GM19324 (cell line): ENCODE measurements around the gene CLSTN2.

Experiments used
- ATAC-seq: cut with Tn5 transposase; IDR thresholded peaks from one replicate; pipeline ENCODE4 v1.9.1; 2021; ENCODE audit warnings: mild to moderate bottlenecking, moderate library complexity; ENCODE audit not compliant: unreplicated experiment, low FRiP score

The CLSTN2 gene

DNA sequence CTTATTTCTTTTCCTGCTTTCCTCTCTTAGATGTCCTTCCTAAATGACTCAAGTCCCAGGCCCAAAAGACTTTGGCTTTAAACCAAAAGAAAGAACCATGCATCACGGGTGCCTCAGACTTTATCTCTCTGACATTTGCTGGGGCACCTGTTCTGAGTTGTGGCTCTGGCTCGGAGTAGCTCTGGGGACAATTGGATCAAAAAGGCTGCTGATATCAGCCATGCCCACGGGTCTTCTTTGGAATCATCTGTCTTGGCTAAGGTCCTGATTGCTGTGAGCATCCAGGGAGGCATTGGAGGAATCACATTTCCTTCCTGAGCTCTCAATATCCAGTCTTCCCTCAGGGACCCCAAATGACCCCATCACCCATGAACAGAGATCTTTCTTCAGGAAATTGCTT, 59.9 kb downstream of the CLSTN2 start:
- ATAC-seq, result no peak

DNA sequence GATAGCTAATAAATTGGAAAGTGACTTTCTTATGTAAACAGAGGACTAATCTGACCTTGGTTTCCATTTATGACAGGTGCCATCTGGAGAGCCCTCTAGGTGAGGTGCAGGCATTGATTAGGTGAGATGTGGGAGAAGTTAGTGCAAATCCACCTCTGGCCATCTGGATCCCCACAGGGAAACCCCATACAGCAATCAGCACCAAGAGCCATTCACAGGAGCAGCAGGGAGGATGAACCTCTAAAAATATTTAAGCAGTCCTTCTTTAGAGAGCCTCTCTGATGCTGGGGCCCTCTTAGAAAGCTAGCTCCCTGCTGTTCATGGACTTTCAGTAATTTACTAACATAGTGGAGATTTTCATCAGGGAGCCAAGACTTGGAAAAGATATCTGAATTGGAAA, 69.3 kb downstream of the CLSTN2 start:
- no peak for ATAC-seq

DNA sequence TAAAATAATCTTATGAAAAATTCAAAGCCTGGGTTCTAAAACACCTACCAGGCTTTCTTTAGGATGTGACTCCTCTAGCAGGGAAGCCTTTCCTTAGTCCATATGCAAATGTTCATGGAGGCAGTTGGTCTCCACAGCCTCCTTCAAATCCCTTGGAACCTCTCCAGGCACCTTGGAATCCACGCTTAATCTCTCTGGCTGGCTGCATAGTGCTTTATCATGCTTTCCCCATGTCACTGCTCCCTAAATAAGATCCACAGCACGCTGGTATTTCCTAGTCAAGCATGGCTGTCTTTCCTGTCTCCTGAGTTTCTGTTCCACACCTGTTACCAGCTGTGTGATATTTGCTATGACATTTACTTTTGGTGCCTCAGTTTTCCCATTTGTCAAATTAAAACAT, 71.3 kb downstream of the CLSTN2 start:
- no peak for ATAC-seq

DNA sequence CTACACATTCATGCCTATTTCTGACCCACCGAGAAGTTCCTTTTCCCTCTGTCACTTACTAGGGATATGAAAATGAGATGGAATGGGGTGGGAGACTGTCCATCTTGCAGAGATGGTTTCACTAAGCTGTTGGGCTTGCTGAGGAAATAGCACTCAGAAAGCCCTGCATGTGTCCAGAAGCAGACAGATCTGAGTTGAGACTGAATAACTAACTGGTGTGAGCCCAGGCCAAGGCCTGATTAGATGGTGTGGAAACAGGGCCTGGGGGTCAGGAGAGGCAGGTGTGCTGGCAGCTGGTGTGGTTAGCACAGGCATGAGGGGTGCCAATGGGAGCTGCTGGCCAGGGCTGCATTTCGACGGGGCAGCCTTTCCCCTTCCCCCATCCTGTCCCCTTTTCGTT, 72.1 kb downstream of the CLSTN2 start:
- no peak for ATAC-seq

DNA sequence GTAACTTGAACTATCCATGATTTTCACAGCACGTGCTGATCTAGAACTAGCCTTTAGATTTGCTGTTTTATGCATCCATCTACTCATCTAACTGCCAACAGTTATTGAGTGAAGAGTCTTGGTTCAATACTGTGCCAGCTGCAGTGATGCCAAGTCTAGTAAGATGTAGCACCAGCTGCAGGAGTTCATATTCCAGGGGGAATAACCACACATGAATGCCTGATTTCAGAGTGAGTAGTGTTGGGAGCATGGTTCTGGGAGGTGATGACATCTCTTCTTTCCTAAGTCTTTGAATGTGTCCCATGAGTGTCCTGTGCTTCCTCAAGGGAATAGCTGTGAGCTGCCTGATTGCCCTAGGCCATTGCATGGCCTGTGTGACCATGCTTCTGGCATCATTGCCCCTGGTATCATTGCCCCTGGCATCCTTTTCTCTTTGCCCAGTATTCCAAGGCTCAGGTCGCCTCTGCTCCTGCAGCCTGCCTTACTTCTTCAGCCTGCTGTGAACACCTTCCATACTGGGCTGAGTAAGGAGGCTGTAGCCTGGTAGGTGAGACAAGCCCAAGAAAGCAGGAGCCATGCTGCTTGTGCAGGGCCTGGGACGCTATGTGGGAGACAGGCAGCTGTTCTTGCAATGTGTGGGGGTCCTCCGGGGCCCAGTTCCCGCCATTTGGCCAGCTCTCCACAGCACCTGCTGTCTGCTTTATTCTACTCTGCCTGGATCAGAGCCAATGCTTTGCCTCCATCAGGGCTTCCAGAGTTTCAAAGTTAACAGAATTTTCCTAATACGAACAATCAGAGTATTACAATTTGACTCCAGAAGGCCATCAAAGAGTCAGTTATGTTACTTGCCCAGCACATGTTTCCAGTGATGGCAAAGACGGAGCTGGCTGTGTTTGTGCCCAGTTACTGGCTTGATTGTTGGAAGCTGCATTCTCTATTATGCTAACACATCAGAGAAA, 73.2 kb downstream of the CLSTN2 start:
- ATAC-seq, result no peak

DNA sequence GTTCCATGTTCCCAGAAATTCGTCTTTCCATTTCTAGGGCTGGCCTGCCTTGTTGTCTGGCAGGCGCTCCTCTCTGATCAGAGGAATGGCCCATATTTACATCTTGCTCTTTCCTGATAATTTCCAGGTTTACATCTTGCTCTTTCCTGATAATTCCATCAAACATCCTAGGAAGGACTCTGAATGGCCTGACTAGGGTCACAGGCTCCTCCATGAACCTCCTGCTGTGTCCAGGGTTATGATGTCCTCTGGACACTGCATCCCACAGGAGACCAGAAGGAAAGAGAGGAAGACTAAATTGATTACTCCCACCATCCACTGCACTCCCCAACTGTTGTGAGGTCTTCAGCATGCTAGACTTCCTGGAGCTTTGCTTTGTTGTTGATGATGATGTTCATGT, 75.4 kb downstream of the CLSTN2 start:
- no peak for ATAC-seq

DNA sequence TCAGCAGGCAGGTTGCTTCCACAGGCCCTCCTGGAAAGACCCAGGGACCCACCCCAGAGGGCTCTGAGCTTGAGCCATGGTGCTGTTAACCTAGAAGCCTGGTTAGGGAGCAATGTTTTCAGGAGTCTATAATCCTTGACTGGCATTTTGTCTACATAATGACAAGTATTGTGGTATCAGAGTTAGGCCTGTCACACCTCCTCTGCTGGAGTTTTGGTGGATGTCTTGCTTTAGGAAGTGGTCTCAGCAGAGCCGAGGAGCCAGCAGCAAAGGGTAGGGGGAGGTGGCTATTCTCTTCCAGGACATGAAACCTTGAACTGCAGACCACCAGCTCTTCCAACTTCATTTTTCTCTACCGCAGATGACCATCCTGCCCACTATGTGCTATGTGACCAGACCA, 76.1 kb downstream of the CLSTN2 start:
- no peak for ATAC-seq

DNA sequence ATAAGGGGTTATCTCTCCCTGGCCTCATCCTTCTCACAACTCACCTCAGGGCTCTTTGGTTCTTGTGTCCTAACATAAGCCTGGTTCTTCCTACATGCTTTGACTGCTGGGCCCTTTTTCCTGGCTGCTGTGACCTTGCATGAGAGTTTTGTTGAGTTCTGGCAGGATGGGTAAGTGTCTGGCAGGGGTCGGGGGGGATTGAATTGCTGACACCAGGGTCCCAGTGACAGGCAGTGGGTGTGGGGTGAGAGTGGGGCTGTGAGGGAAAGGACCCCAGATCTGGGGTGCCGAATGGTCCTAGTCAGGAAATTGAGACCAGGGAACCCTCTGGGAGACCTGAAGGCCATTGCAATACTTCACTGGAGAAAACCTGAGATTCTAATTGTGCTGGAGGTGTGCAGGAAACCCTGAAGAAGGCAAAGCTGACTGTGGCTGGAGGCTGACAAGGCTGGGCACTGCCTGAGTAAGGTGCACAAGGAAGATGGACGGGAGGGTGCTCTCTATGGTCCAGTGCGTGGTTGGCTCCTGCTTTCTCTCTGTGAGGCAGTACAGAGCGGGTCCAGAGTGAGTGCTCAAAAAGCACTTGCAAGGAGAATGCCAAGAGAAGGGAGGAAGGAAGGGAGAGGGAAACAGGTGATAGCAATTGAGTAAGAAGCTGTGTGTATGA, 76.8 kb downstream of the CLSTN2 start:
- ATAC-seq, result no peak

DNA sequence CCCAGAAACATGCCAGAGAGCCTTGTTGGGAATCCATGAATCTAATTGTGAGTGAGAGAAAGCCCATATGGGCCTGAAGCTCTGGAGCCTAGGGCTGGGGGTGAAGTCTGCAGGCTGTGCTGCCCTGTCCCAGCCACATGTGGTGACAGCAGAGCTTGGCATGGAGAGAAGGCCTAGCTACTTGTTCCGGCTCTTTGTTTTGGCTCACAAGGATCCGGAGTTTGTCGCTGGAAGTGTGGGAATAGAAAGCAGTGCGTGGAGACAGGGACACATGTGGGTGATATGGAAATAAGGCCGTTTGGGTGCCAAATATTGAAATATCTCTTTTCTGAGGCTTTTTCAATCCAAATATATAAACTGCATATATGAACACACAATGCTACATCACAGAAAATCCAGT, 78.2 kb downstream of the CLSTN2 start:
- ATAC-seq, result no peak

DNA sequence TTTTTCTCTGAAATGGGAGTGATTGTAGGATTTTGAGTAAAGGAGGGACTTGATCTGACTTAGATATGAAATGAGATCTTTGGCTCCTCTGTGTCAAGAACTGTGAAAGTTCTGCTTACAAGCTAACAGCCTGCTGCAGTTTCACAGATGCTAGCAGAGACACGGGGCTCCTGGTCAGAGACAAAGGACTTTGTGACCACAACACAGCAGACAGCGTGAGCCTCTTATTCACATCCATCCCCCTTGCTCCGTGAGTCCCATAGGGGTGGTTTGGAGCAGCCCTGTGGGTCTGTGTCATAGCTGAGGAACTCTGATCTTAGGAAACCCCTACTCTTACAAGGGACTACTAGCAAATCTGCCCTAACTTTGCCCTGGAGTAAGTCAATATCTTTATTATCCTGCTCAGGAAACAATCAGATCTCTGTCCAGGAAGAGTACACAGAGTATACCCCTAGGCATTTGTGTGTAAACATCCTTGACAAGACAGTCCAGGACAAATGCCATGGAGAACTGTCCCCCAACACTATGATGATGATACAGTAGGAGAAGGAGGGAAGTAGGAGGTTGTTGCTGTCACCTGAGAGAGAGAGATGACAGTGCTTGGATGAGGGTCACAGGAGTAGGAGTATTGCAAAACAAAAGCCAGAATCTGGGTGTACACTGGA, 80.0 kb downstream of the CLSTN2 start:
- no peak for ATAC-seq

DNA sequence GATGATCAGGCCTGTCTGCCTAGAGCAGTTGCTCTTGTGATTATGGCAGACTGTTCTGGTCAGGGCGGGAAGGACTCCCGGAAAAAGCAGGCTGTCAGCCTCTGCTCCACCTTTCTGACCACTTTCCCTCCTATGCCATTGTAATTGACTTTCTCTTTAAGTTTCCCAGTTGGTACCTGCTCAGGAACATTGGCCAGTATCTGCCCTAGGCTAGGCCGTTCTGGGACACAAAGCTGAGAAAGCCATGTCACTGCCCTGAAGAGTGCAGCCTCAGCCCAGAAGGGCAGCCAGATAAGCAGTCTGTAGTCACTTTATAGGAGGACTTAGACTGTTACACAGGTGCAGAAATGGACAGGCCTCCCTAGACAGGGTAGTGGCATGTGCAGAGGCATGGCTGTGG, 80.8 kb downstream of the CLSTN2 start:
- no peak for ATAC-seq

DNA sequence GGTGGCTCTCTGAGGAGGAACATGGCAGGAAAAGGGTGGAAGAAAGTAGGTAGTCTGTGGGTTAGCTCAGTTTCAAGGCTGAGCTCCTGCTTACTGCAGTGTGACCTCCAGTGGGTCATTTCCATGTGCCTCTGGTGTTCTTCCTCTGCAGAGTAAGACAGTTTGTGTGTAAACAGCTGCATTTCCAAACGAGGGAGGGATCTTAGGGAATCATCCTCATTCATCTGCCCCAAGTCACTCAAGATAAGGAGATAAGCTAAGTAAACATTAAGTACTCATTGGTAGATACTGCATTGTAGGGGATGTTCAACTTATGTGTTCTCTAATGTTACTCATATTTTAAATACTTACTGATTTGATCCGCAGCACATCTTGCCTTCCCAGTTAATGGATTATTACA, 83.6 kb downstream of the CLSTN2 start:
- ATAC-seq, result no peak

DNA sequence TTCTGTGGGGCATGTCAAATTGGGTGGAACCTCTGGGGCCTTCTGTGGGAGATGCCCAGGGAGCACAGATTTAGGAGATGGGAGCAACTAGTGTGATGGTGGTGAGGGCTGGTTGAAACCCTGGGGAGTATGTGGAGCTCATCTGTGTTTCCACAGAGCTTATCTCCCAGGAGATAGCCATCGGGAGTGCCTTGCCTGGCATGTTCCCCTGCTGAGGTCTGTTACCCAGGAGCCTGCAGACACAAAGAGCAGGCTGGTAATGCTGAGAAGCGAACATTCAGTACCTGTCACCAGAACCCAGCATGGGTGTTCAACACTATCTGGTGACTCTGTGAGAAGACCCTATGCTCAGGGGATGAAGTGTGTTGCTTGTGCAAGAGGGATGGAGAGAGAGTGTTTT, 85.0 kb downstream of the CLSTN2 start:
- no peak for ATAC-seq

DNA sequence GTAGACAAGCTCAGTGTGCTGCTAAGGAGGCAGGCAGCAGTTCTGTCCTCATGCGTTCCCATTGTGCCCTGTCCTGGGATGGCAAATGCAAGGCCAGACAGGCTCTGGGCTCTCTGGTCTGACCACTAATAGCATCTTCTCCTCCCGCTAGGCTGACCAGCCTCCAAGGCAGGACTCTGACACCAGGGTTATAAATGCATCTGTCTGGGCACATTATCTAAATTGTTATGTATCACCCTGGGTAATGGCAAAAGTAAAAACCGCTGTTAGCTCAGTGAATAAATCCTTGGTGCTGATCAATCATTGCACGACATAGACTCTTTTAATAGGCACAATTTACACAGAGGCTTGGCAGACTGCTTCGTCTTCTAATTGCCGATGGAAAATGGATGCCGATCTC, 85.6 kb downstream of the CLSTN2 start:
- ATAC-seq, result no peak

DNA sequence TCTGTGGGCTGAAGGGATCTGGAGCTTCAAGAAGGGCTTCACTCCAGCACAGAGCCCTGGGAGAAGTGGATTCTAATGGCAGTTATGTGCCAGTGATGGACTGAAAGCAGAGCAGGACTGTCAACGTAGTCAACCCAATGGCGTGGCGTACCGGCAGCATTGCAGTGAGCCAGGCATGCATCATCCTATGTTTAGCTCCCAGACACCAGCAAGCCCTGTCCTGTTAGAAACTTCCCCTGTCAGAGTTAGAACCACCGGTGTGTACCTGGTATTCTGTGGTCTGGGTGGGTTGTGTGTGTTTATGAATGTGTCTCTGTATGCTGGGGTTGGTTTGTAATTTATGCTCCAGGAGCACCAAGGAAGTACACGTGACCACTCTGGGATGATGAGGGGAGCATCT, 86.3 kb downstream of the CLSTN2 start:
- ATAC-seq, result no peak

DNA sequence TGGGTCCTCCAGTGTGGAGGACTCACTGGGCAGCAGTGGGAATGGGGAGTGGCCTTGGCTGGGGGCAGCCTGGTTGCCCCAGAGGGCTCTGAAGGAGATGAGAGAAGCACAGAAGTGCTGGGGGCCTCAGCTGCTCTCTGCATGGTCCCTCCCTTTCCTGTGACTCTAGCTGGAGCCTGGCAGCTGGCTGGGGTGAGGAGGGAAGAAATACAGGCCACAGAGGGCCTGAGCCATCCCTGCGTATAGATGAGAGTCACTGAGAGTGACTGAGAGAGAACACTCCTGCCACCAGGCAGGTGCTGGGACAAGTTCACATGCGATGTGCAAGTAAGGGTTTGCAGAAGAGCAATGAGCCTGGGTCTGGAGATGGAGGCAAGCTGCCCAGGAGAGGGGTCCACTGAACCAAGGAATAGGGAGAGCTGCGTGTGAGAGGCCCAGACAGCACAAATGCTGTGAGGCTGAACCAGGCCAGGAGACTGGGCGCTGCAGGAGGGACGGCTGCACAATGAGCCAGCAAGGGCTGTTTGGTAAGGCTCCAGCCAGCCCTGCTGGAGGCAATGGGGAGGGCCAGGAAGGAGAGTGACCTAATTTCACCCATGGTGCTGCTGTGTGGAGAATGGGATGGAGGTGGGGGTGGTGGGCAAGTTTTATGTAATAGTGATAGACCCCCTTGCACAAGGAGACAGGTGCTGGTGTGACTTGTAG, 87.2 kb downstream of the CLSTN2 start:
- no peak for ATAC-seq

DNA sequence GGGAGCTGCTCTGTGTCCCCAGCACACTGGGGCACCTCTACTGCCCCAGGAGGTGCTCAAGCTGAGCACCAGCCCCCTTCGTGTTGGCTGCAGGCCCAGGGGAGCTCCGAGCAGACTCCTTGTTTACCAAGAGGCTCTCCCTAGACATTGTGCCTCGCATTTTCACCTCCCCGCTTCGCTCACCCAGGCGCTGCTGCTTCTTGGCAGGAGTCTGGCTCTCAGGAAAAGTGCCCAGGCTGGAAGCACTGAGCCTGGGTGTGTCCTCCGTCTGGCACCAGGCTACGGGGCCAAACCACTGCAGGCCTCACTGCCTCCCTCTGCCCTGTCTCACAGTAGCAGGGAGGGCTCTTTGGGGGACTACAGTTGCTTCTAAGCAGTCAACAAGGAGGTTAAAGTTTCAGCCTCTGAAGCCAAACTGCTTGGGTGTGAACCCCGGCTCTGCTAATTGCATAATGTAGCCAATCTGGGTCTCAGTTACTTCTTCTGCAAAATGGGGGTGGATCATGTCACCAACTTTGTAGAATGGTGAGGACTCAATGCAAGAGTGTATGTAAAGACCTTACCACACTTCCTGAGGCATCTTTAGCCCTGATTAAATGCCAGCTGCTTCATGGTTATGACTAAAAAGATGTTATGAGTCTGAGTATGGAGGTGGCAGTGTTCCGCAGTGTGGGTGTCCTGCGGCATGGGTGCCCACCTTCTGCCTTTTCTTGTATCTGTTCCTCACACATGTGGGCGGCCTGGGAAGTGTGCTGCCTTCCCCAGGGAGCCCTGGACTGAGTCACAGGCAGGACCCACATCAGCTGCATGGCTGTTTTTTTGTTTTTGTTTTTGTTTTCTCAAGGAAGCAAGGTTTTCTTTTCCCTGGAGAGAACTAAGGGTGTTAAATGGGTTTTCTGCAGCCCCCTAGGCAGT, 88.9 kb downstream of the CLSTN2 start:
- no peak for ATAC-seq

DNA sequence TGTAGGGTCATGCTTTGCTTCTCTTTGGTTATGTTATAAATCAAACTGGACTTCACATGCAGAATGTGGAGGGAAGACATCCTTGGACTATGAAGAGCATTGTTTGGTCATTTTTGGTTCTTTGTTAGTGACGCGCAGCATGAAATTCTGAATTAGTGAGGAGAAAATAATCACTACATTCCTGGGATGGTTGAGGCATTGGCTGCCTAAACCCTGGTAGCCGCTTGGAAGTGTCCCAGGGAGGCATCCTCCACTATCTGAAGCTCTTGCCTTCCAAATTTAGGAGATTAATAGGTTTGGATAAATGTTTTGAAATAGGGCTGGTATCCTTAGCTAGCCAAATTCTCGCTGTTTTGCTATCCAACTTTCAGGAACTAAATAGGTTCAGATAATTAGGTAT, 96.2 kb downstream of the CLSTN2 start:
- no peak for ATAC-seq

DNA sequence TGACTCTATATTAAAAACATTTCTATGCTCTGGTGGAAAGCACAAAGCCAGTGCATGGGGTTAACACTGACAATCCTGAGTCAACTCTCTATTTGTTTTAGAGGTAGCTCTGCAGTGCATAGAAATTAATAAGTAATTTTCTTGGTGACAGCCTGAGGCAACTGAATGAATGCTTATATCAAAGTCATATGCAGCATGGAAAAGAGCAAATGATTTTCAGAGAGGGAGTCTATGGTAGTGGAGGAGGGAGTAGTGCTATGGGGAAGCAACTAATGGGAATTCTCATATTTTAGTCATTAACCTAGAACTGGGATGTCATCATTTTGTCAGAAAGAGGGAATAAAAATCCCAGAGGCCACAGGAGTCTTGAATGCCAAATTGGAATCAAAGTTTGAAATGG, 99.1 kb downstream of the CLSTN2 start:
- no peak for ATAC-seq

DNA sequence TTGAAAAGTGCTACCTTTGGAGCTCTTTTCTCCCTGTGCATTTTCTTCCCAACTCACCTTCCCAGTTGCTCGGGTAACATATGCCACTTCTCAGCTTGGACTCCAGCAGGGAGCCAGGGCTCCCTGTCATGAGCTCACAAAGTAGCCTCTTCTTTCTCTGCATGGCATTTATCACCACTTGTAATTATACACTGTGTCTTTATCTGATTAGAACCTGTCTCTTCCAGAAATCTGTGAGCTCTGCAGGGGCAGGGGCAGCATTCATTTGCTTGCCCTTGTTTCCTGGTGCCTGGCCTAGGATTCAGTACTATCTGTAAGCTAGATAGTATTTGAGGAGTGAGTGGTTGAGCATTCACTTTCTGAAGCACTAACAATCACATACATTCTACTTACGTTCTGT, 100.9 kb downstream of the CLSTN2 start:
- no peak for ATAC-seq
